OCI-M2 (cell line): Measurements from ENCODE around the gene TRUB2.
"Not testable (repeated sequence)": the region's sequence is repeated elsewhere in the genome, so short reads cannot be mapped to it uniquely, and the experiment has no call there.

Experiments
- DNase-seq: peaks from one replicate; lab custom pipeline; 2025; ENCODE audit not compliant: unreplicated experiment; lab: John Stamatoyannopoulos, UW

The TRUB2 gene

GRCh38 chr9:128341435-128341849 lies 19.2 kb upstream of the TRUB2 start:
- DNase-seq: peak; percentile 36

DNA sequence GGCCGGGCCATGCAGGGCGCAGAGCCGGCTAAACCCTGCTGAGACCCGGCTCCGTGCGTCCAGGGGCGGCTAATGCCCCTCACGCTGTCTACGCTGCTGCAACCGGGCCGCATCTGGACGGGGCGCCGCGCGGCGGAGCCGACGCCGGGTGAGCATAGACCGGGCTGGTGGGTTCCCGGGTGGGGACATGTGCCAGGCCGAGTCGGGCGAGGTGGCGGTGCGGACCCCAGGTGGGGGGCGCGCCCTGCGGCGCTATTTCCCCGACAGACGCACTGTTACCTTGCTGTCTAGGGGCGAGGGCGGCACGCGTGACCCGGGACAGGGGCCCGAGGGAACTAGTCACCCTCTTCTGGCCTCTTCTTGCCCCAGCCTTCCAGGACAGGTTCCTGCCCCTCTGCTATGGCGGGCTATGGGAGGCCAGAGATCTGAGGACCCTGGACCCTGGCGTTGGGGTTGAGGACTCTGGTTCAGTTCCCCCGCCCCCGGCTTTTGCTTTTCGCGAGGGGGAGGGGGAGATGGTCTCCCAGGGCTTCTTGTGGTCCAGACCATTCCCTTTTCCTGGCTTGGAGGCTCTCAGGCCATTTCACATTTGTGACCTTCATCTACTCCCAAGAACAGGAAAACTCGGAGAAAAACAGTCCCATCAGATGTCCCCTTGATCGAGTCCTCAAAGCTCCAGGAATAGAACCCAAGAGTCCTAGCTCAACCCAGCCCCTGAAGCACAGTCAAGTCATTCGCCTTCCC lies 18.6 kb upstream of the TRUB2 start:
- no peak for DNase-seq

DNA sequence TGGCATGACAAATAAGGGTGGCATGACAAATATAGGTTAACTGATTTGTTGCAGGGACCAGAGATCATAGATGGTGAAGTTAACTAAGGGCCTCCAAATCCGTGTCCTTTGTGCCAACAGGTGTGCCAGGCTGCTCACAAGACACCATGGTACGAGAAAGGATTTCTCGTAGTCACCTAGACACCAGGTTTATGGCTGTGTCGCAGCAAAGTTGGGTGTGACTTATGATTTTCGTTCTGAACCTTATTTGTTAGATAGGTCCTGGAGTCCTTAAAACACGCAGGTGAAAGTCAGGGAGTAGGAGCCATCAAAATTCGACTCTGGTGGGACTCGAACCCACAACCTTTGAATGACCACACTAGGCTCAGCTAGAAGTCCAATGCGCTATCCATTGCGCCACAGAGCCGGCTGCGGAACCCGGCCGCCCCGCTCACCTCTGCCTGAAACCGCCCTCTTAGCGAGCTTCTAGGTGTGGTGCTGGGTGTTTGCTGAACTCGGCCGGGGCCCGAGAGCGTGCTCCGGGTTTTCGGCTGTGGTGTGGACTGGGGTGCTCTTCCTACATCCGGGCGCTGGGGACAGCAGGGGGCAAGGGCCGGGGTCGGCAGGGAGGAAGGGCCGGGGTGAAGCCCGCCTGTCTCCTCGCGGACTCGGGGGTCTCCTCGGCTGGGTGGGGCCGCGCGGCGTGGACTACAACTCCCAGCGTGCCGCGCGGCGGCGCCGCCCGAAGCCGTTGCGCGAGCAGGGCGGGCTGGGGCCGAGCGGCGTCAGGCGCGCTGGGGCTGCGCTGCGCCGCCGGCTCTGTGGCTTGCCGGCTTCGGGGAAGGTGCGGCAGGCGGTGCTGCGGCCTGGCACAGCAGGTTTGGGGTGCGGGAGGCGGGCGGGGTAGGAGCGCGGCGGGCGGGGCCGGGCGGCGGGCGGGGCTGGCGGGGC lies 17.8 kb upstream of the TRUB2 start, which contains the start of gene SLC27A4:
SLC27A4 (plus strand) TSS at position 767 of the 930 bp plus-strand sequence. CDS start 2,606 bp downstream, outside the sequence.
- DNase-seq: no peak

DNA sequence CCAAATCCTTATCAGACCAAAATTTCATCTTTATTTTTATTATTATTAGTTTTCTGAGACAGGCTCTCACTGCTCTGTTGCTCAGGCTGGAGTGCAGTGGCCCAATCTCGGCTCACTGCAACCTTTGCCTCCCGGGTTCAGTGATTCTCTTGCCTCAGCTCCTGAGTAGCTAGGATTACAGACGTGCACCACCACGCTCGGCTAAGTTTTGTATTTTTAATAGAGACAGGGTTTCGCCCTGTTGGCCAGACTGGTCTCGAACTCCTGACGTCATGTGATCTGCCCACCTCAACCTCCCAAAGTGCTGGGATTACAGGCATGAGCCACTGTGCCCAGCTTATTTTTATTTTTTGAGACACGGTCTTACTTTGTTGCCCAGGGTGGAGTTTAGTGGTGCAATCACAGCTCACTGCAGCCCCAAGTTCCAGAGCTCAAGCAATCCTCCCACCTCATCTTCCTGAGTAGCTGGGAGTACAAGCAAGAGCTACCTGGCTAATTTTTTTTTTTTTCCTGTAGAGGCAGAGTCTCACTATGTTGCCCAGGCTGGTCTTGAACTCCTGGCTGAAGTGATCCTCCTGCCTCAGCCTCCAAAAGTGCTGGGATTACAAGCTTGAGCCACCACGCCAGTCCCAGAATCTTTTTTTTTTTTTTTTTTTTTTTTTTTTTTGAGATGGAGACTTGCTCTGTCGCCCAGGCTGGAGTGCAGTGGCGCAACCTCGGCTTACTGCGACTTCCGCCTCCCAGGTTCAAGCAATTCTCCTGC lies 16.8 kb upstream of the TRUB2 start:
- not testable (repeated sequence) for DNase-seq

- no peak for DNase-seq
Measured at GRCh38 chr9:128337936-128338335, 15.7 kb upstream of the TRUB2 start.

GRCh38 chr9:128335914-128336313 lies 13.7 kb upstream of the TRUB2 start:
- DNase-seq: no peak

DNA sequence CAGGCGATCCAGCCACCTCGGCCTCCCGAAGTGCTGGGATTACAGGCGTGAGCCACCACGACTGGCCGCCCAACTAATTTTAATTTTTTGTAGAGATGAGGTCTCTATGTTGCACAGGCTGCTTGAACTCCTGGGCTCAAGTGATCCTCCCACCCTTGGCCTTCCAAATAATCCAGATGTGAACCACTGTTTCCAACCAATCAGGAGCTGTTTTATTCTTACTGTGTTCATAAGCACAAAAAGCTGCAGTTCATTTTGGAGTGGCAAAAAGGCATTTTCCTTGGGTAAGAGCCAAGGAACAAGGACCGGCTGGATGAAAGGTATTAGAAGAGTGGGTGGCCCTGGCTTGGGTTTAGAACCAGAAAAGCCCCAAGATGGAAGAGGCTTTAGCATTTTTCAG lies 12.9 kb upstream of the TRUB2 start:
- no peak for DNase-seq

- no peak for DNase-seq
Measured at GRCh38 chr9:128333451-128333869, 11.2 kb upstream of the TRUB2 start.

GRCh38 chr9:128325629-128326028 lies 3.4 kb upstream of the TRUB2 start:
- DNase-seq: no peak

DNA sequence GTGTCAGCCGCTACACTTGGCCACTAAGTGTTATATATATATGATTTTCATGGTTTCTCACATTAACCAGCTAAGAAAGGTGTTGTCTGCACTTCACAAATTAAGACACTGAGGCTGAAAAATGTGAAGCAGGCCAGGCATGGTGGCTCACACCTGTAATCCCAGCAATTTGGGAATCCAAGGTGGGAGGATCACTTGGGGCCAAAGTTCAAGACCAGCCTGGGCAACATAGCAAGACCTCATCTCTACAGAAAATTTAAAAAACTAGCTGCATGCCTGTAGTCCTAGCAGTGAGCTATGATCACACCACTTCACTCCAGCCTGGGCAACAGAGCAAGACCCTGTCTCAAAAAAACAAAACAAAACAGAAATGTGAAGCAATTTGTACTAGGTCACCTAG lies 2.2 kb upstream of the TRUB2 start:
- DNase-seq: no peak

DNA sequence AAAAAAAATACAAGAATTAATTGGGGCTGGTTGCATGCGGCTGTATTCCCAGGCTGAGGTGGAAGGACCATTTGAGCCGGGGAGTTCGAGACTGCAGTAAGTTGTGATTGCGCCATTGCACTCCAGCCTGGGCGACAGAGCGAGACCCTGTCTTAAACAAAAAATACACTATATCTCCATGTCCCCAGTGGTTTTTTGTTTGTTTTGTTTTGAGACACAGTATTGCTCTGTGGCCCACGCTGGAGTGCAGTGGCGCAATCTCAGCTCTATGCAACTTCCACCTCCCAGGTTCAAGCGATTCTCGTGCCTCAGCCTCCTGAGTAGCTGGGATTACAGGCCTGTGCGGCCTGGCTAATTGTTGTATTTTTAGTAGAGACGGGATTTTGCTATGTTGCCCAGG lies 1.5 kb upstream of the TRUB2 start:
- DNase-seq: no peak

- no peak for DNase-seq
Measured at GRCh38 chr9:128323212-128323730, 1.0 kb upstream of the TRUB2 start.

GRCh38 chr9:128321879-128322403 lies 306 bp downstream of the TRUB2 start:
- no peak for DNase-seq

DNA sequence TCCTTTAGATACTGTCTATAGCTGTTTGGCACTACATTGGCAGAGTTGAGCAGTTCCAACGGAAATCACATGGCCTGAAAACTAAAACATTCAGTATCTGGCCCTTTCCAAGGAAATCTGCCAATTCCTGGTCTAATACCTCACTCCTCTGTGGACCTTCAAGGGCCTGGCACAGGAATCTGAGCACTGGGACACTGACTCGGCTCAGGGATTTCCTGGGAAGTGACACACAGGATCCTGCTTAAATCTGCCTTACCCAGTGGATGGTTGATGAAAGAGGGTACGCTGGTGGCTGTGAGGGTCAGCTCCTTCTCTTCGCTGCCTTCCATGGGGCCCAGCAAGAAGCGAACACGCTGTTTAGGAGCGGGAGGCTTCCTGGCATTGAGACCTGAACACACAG lies 904 bp downstream of the TRUB2 start:
- DNase-seq: no peak

GRCh38 chr9:128317629-128318028 lies 4.6 kb downstream of the TRUB2 start:
- DNase-seq: no peak

- DNase-seq: no peak
Measured at GRCh38 chr9:128316421-128316820, 5.8 kb downstream of the TRUB2 start.

GRCh38 chr9:128314697-128315096 lies 7.5 kb downstream of the TRUB2 start:
- DNase-seq: no peak

GRCh38 chr9:128310461-128310860 lies 11.8 kb downstream of the TRUB2 start:
- no peak for DNase-seq

DNA sequence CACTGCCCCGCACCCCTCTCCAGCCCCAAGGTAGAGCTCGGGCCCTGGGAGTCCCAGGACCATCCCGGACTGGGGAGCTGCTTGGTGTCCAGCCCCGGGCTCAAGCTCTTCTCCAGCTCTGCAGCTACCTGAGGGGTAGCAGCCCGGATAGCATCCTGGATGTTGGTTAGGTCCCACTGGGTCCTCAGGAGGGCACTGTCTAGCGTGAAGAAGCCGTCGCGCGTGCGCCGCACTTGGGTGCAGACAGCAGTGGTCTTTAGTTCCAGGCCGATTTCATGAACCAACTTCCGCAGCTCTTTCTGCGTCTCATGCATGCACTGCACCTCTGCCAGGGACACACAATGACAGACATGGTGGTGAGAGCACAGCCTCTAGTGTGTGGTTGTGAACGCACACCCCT lies 12.7 kb downstream of the TRUB2 start:
- DNase-seq: no peak

DNA sequence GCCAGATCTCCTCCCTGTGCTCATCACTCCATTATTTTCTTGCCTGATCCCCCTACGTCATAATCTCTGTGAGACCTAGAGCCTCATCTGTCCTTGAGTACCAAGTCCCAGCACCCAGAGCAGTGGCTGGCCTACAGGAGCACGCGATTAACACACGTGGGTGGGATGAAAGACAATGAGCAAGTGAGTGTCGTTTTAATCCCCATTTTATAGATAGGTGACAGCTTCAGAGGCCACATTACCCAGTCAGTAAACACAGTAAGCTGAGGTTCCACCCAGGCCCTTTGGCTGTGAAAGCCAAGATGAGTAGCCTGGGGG lies 17.3 kb downstream of the TRUB2 start:
- no peak for DNase-seq
